ENCODE results near the gene RTN4R. TPM values are rescaled to one million over a fixed set of nuclear protein-coding genes. Genes with fewer than 3 reads are reported as not detected.

The RTN4R gene
- total RNA-seq, 1 donor: under 0.01 TPM

DNA sequence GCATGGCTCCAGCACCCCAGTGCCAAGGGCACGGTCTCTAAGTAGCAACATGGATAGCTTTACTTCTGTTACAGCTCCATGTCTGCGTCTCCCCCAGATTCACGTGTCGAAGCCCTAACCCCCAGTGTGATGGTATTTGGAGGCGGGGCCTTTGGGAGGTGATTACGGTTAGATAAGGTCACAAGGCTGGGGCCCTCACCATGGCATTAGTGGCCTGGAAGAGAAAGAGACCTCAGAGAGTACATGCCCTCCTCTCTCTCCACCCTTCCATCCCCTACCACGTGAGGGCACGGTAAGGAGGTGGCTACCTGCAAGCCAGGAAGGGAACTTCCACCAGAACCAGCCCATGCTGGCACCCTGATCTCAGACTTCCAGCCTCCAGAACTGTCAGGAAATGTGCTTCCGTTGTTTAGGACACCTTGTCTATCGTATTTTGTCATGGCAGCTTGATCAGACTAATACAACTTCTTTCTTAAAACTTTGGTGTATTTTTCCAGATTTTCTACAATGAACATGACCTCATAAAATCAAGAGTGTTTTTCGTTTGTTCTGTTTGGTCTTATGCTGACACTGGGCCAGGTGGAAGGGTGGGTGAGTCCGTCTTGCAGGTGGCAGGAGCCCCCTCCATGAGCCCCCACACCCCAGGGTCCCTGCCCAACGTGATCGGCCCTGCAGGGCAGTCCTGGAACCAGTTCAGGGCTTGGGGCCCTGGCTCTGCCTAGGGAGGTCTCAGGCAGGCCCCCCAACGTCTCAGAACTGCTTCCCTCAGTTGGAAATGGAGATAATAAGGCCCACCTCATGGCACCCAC, 10.7 kb downstream of the RTN4R start:
- H3K36me3 ChIP-seq (ENCODE audit: insufficient read depth, low read length): no peaks in the 10 kb centered on the region
- no peak overlapping the region for H3K27ac ChIP-seq (ENCODE audit: low read depth, low read length)
- no peaks in the 10 kb centered on the region for H3K79me2 ChIP-seq (ENCODE audit: insufficient read depth, low read length)
- H2AFZ ChIP-seq (ENCODE audit: low read length): no peak overlapping the region
- DNase-seq (ENCODE audit: insufficient read length, low spot score, missing footprints): no peak
- H3K9me3 ChIP-seq (ENCODE audit: low read depth, low read length): no peaks in the 10 kb centered on the region
- H3K4me3 ChIP-seq (ENCODE audit: insufficient read depth, low read length): no peak overlapping the region
- H3K27me3 ChIP-seq (ENCODE audit: insufficient read depth, low read length): peaks cover 3% of the 10 kb centered on the region
- H3K4me1 ChIP-seq (ENCODE audit: insufficient read depth, low read length): peaks cover 3% of the 10 kb centered on the region
- no peak overlapping the region for H3K4me2 ChIP-seq (ENCODE audit: insufficient read depth, low read length)
- no peaks in the 10 kb centered on the region for H4K20me1 ChIP-seq (ENCODE audit: insufficient read depth, low read length)
- TF ChIP-seq, protein P1, sequence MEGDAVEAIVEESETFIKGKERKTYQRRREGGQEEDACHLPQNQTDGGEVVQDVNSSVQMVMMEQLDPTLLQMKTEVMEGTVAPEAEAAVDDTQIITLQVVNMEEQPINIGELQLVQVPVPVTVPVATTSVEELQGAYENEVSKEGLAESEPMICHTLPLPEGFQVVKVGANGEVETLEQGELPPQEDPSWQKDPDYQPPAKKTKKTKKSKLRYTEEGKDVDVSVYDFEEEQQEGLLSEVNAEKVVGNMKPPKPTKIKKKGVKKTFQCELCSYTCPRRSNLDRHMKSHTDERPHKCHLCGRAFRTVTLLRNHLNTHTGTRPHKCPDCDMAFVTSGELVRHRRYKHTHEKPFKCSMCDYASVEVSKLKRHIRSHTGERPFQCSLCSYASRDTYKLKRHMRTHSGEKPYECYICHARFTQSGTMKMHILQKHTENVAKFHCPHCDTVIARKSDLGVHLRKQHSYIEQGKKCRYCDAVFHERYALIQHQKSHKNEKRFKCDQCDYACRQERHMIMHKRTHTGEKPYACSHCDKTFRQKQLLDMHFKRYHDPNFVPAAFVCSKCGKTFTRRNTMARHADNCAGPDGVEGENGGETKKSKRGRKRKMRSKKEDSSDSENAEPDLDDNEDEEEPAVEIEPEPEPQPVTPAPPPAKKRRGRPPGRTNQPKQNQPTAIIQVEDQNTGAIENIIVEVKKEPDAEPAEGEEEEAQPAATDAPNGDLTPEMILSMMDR (IDR thresholded peaks at IDR 0.05; ENCODE audit: extremely low read depth, low read depth, low read length): no peak

DNA sequence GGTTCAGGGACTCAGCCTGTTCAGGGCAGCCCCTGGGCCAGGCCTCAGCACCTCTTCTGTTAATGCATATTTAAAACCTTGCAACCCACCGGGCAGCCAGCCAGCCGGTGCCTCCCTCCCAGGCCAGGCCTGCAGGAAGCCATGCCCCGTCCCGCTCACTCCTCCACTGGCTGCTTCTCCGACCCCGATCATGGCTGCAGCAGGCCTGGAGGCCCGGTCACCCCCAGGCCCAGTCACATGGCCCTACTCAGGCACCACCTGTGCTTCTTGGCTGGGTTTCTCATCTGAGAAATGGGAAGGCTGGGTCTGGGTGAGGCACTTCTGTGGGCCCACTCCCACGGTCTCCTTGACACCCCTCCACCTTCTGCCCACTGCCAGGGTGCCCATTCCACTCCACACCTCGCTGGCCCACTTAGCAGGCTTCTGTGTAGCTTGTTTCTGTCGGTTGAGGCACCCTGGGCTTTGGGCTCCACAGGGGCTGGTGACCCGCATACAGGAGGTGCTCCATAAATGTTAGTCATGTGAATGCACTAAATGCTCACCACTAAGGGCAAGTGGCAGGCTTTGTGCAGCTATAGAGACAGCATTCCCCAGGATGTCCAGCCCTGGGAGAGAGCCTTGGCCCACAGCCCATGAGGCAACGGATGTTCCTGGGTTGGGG, 11.4 kb downstream of the RTN4R start:
- TF ChIP-seq, protein P1 (IDR thresholded peaks at IDR 0.05; ENCODE audit: extremely low read depth, low read depth, low read length): no peak
- Histone ChIP-seq H3K9me3 (ENCODE audit: low read depth, low read length) (no peaks in the 10 kb centered on the region), H2AFZ (ENCODE audit: low read length) (no peak overlapping the region), H3K4me3 (ENCODE audit: insufficient read depth, low read length) (no peak overlapping the region), H3K4me2 (ENCODE audit: insufficient read depth, low read length) (no peak overlapping the region), H3K79me2 (ENCODE audit: insufficient read depth, low read length) (no peaks in the 10 kb centered on the region), H3K4me1 (ENCODE audit: insufficient read depth, low read length) (peaks cover 3% of the 10 kb centered on the region), H3K27me3 (ENCODE audit: insufficient read depth, low read length) (peaks cover 3% of the 10 kb centered on the region), H4K20me1 (ENCODE audit: insufficient read depth, low read length) (no peaks in the 10 kb centered on the region), H3K36me3 (ENCODE audit: insufficient read depth, low read length) (no peaks in the 10 kb centered on the region), H3K27ac (ENCODE audit: low read depth, low read length) (no peak overlapping the region)
- no peak for DNase-seq (ENCODE audit: insufficient read length, low spot score, missing footprints)

DNA sequence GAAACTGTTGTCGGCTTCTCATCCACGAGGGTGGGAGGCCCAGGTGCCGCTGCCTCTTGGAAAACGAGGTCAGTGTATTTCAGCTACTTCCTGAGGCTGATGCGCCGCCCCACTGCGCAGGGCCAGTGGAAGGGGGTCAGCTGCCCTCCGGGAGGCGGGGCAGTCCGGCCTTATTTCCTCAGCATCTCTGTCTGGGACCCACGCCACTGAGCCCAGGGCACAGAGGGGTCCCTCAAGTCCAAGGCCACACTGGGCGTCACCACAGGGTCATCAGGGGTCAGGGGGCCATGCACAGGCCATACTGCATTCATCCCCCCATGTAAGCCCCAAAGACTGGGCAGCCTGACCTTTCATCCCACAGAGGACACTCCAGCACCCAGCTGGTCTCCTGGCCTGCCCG, 12.1 kb downstream of the RTN4R start:
- H3K4me1 ChIP-seq (ENCODE audit: insufficient read depth, low read length): peaks cover 3% of the 10 kb centered on the region
- no peaks in the 10 kb centered on the region for H3K79me2 ChIP-seq (ENCODE audit: insufficient read depth, low read length)
- DNase-seq (ENCODE audit: insufficient read length, low spot score, missing footprints): no peak
- H3K4me2 ChIP-seq (ENCODE audit: insufficient read depth, low read length): no peak overlapping the region
- no peak overlapping the region for H2AFZ ChIP-seq (ENCODE audit: low read length)
- no peaks in the 10 kb centered on the region for H3K9me3 ChIP-seq (ENCODE audit: low read depth, low read length)
- no peaks in the 10 kb centered on the region for H4K20me1 ChIP-seq (ENCODE audit: insufficient read depth, low read length)
- H3K27ac ChIP-seq (ENCODE audit: low read depth, low read length): no peak overlapping the region
- H3K36me3 ChIP-seq (ENCODE audit: insufficient read depth, low read length): no peaks in the 10 kb centered on the region
- H3K27me3 ChIP-seq (ENCODE audit: insufficient read depth, low read length): peaks cover 3% of the 10 kb centered on the region
- TF ChIP-seq, protein P1 (IDR thresholded peaks at IDR 0.05; ENCODE audit: extremely low read depth, low read depth, low read length): no peak
- no peak overlapping the region for H3K4me3 ChIP-seq (ENCODE audit: insufficient read depth, low read length)

Measured in osteoblast (primary cell).